Stimulated activated CD4-positive, alpha-beta T cell treated with anti-CD3 and anti-CD28 coated beads, Interleukin-2, amount 100 ng/mL, for 24 hours (primary cell): Measurements from ENCODE around the gene PDCD2L.
"Not testable (repeated sequence)": the region's sequence is repeated elsewhere in the genome, so short reads cannot be mapped to it uniquely, and the experiment has no call there.

ENCODE experiments used
- DNase-seq, 2 donors: peaks; one replicate each; pipeline ENCODE4 v3.0.0-alpha.2; 2020

PDCD2L gene, protein sequence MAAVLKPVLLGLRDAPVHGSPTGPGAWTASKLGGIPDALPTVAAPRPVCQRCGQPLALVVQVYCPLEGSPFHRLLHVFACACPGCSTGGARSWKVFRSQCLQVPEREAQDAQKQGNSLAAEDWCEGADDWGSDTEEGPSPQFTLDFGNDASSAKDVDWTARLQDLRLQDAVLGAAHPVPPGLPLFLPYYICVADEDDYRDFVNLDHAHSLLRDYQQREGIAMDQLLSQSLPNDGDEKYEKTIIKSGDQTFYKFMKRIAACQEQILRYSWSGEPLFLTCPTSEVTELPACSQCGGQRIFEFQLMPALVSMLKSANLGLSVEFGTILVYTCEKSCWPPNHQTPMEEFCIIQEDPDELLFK

DNA sequence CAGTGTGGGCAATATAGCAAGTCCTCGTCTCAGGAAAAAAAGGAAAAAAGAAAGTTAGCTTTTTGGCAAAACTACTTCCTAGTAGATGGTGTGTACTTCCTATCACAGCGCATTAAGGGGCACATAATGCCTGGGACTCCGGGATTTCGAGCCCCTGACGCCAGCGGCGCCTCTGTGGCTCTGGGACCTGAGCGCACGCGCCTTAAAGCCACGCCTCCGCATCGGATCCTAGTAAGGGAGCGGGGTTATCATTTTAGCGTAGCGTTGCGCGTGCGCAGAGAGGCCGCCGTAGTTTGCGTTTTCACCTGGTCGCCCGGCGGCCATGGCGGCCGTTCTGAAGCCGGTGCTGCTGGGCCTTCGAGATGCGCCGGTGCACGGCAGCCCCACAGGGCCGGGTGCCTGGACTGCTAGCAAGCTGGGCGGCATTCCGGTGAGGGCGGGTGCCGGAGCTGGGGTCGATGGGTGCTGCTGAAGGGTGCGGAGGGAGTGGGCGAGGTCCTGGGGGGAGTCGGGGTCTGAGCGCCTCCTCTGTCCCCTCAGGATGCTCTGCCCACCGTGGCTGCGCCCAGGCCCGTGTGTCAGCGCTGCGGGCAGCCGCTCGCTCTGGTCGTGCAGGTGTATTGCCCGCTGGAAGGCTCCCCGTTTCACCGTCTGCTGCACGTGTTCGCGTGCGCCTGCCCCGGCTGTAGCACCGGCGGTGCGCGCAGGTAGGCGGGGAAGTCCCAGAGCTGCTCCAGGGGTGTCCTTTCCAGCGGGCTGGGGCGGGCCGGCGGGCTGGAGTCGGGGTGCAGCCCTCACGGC lies at the start of gene PDCD2L:
PDCD2L (plus strand) TSS at position 291 of the 801 bp plus-strand sequence; CDS start at position 323, 32 bp downstream.
- peak; percentile 96 for DNase-seq

GRCh38 chr19:34355201-34355600 lies 49.0 kb upstream of the PDCD2L start:
- no peak for DNase-seq

GRCh38 chr19:34356875-34357274 lies 47.3 kb upstream of the PDCD2L start:
- DNase-seq, result no peak

DNA sequence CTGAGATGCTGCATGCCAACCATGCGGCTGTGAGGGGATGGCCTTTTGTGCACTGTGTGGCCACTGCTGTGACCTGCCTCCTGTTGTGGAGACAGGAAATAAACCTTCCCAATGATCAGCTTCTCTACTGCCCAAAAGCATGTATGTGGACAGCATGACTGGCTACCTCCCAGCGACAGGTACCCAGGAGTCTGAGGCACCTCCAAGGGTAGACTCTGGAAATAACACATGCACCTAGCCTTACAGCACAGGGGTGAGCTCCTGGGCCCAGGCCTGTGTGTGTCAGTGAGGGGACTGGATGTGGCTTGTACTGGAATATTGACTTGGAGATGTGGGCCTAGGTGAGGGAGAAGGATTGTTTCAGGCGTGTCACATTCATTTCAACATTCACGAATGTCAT lies 46.8 kb upstream of the PDCD2L start:
- DNase-seq, result no peak

DNA sequence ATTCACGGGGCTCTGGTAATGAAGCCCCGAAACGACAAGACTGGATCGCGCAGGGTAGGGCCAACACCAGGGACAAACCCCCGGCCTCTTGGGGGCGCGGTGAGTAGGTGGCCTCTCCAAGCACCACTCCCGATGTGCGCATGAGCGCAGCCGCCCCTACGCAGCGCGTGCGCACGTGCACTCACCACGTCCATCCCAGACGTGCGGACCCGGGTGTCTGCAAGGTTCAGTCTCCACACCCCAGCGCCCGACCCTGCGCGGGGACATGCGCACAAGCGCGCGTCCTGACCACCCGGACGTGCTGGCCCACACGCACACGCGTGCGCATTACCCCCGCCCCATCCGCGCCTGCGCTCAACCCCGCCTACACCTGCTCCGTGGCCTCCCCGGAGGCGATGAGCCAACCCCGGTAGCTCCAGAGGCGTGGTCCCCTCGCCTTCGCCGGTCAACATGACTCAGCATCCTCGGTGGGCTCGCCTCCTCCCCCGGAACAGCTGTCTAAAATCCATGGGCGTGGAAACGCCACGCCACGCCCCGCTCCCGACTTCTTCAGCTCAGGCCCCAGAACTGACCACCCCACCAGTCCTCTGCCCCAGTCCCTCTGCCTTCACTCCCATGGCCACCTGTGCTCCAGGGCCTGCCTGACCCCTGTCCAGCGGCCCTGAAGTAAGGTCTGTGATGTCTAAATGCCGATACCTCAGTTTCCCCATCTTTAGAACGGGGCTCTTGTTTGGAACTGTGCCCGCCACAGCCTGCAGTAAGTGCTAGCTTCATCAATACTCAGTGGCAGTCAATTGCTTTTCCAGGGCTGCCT lies 44.9 kb upstream of the PDCD2L start:
- peak; percentile 97 to 99 for DNase-seq

GRCh38 chr19:34359954-34360315 lies 44.3 kb upstream of the PDCD2L start:
- DNase-seq, result no peak

- no peak for DNase-seq
Measured at GRCh38 chr19:34360354-34360909, 43.8 kb upstream of the PDCD2L start.

- DNase-seq, result no peak
Measured at GRCh38 chr19:34362679-34363069, 41.5 kb upstream of the PDCD2L start.

DNA sequence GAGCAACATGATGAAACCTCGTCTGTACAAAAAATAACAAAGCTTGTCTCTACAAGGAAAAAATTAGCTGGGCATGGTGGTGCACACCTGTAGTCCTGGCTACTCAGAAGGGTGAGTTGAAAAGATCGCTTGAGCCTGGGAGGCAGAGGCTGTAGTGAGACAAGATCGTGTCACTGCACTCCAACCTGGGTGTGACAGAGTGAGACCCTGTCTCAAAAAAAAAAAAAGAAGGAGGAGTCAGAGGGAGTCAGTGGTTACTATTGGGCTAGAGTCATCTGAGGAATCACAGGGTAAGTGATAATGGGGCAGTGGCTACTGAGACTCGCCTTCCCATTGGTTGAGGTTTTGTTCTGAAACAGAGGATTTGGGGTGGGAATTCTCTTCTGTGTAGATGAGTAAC lies 41.1 kb upstream of the PDCD2L start:
- no peak for DNase-seq

DNA sequence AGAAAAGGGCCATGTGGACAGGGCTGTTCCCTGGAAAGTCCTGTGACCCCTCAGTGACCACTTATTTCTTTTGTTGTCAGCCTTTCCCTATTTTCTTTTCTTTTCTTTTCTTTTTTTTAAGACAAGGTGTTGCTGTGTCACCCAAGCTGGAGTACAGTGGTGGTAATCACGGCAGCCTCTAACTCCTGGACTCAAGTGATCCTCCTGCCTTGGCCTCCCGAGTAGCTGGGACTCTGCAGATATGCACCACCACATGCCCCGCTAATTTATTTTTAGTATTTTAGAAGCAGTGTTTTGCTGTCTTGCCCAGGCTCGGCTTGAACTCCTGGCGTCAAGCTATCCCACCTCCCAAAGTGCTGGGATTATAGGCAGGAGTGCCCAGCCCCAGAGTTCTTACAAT lies 40.3 kb upstream of the PDCD2L start:
- no peak for DNase-seq

DNA sequence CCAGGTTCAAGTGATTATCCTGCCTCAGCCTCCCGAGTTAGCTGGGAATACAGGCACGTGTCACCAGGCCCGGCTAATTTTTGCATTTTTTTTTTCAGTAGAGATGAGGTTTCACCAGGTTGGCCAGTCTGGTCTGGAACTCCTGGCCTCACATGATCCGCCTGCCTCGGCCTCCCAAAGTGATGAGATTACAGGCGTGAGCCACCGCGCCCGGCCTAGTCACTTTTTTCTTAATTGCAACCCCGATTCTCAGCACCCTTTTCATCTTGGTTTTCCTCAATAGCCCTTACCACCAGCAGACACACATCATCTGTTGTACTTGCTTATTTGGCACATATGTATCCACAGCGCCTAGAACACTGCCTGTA lies 39.8 kb upstream of the PDCD2L start:
- no peak for DNase-seq

GRCh38 chr19:34364830-34365462 lies 39.3 kb upstream of the PDCD2L start, which contains the start of gene GPI:
Gene GPI, plus strand, starts transcription at chr19:34365196. Its CDS starts 71 bp downstream, at chr19:34365267.
- DNase-seq, result peak; percentile 78 to 82

DNA sequence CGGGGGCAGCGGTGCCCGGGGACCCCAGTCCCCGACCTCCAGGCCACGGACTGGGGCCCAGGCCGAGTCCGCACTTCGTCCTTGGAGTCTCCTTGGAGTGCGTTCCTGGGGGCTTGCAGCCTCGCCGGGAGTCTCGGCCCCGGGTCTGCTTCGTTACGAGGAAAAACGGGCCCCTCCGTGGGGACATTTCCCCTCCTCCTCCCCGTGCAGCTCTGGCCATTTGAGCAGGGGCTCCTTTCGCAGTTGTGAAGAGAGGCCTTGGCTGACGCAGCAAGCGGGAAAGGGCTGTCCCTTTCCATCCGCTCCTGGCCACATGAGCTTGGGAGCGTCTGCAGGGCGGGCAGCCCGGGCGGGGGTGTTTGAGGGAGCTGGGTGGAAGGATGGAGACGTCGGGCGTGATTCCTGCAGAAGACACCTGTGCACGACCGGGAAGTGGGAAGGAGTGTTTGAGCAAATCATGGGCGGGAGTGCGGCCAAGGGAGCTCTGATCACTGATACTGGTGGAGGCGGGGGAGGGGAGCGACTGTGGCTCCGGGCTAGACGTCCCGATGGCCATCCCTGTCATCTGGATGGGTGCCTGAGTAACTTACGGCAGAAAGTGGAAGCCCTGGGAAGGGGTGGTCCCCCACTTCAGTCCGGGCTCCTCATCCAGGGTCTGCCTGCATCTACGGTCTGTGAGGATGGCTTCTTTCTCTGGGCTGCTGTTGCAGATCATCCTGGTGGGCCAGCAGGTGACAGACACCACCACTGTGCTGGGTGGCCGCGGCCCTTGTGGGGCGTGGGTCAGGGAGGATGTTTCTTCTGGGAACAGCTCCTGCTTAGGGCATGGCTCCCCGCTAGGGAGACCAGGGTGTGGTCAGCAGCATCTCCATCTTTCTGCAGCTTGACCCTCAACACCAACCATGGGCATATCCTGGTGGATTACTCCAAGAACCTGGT lies 38.5 kb upstream of the PDCD2L start:
- DNase-seq, result peak; percentile 31 to 47

DNA sequence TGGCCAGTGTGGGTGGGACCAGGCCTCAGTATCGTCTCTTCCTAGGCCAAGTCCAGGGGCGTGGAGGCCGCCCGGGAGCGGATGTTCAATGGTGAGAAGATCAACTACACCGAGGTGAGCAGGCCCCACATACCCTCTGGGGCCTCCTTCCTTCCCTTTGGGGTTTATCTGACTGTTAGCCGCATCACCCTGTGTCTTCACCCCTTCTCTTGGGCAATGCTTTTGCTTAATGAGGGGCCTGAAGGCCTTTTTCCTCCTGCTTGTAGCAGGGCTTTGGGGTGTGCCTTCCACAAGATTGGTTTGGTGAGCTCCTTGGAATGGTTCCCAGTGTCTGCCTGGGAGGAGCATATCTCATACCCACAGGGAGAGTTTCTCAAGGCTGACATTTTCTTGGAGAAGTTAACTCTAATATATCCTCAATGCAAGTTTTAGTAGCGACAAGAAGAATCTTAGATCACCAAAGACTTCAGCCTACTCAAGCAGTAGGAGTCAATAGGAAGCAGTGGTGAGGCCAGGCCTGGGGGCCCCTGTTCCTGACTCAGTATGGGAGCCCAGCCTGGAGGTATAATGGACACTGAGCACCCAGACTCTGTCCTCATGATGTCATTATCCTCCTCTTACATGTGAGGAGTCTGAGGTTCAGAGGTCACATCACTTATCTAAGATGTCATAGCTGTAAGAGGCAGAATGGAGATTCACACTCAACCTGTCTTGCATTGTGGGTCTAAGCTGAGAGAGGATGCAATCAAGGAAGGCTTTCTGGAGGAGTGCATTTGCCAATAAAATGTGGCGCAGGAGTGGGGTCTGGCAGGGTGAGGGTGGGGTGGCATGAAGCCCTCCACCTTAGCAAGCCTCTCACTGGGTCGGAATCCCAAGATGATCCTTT lies 37.2 kb upstream of the PDCD2L start:
- DNase-seq, result no peak

GRCh38 chr19:34367624-34367957 lies 36.6 kb upstream of the PDCD2L start:
- no peak for DNase-seq

DNA sequence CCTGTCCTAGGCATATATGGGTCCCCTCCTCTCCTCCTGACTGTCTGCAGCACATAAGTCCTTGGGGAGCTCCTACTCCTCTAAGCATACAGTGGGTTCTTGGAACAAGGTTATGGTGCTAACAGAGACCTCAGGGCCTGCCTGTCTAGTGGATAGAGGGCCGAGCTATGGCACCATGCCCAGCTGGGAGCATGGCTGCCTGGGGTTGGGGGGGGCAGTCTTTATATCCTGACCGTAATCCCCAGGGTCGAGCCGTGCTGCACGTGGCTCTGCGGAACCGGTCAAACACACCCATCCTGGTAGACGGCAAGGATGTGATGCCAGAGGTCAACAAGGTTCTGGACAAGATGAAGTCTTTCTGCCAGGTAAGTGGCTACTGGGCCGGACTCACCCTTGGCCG lies 35.9 kb upstream of the PDCD2L start:
- no peak for DNase-seq

DNA sequence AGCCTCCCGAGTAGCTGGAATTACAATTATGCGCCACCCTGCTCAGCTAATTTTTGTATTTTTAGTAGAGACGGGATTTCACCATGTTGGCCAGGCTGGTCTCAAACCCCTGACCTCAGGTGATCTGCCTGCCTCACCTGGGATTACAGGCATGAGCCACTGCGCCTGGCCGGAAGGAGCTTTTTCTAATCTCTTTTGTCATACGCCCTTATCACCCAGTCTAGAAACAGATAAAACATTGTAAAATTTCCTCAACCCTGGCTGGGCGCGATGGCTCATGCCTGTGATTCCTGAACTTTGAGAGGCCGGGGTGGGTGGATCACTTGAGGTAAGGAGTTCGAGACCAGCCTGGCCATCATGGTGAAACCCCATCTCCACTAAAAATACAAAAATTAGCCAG lies 35.0 kb upstream of the PDCD2L start:
- DNase-seq, result not testable (repeated sequence)

GRCh38 chr19:34370117-34370516 lies 34.1 kb upstream of the PDCD2L start:
- no peak for DNase-seq

GRCh38 chr19:34370983-34371382 lies 33.2 kb upstream of the PDCD2L start:
- DNase-seq, result no peak

- no peak for DNase-seq
Measured at GRCh38 chr19:34373601-34374288, 30.5 kb upstream of the PDCD2L start.
